COLO668 (cell line): ENCODE data around the gene SCUBE3.
A peak's percentile ranks its signal among the peaks of the same experiment; 100 is the strongest.

Experiments
- DNase-seq: peaks from one replicate; lab custom pipeline; 2025; ENCODE audit not compliant: unreplicated experiment; lab: John Stamatoyannopoulos, UW

SCUBE3 gene

GRCh38 chr6:35181308-35181932 is 32.3 kb upstream of the SCUBE3 start:
- DNase-seq, result no peak

DNA sequence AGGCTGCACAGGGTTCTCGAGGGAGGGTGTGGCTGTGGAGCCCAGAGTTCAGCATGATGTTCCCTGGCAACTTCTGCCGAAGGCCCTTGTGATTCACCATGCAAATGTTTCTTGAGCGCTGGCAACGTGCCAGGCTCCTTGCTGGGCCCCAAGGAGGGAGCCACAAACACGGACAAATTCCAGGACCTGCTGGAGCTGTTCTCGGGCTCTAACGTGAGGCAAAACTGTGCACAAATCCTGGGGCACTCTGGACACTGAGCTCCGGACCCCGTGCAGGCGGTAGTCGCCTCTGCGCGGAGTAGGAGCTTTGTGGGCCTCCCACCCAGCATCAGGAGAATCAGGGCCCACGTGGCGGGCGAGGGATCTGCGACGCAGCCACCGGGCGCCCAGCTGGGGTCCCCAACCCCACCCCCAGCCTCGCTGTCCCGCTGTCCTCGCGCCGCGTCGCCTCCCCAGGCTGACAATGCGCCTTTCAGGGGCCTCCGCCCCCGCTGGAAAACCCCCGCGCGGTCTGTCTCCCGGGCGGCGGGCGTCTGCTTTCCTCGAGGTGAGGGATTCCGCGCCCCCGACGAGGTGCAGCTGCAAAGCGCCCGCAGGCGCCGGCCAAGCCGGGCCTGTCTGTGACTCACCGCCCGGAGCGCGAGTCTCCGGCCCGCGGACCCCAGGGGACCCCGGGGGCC is 31.7 kb upstream of the SCUBE3 start:
- DNase-seq, result peak; percentile 41

DNA sequence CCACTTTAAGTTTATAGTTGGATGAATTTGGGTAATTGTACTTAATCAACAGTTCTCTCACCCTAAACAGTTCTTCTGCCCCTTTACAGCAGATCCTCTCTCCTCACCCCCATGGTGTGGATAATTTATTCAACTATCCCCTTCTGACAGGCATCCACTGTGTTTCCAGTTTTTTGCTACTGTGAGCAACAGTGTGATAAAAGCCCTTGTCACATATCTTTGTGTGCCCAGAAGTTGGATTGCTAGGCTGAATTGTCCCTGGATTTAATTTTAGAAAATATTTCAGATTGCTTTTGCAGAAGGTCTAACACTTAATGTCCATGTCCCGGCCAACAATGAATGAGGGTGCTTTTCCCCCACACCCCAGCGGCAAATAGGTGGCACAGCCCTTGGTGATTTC is 30.5 kb upstream of the SCUBE3 start:
- DNase-seq, result no peak

GRCh38 chr6:35183935-35184334 is 29.8 kb upstream of the SCUBE3 start:
- DNase-seq, result no peak

GRCh38 chr6:35184580-35185301 is 29.0 kb upstream of the SCUBE3 start:
- no peak for DNase-seq

DNA sequence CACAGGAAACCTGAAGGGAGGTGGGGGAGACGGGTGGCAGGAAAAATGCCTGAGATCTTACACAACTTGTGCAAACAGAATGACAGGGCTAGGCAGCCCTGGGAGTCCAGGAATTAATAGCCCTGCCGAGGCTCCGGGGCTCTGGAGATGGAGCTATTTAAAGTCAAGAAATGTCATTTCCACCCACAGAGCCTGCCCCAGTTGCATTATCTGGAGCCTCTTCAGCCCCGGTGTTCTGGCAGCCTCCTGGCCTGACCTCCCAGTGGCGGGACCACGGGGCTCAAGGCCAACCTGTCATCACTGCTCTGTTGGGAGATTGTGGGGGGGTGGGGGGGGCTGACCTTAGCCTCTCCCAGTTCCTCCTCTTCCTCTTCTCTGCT is 28.5 kb upstream of the SCUBE3 start:
- no peak for DNase-seq

DNA sequence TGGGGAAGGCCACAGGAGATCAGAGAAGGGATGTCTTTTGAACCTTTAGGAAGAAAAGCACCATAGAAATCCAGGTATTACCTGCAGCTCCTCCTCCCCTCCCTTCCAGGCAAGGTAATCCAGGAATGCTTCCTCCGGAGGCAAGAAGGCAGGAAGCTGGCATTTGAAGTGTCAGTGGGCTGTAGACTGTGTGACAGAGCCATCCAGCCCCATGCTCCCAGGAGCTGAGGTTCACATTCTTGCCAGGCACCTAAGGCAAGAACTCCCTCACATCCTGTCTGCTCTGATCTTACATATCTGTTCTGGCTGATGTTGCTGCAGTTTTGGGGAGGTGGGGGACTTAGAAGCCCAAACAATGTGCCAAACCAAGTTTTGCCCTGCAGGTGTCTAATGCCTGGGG is 27.8 kb upstream of the SCUBE3 start:
- no peak for DNase-seq

DNA sequence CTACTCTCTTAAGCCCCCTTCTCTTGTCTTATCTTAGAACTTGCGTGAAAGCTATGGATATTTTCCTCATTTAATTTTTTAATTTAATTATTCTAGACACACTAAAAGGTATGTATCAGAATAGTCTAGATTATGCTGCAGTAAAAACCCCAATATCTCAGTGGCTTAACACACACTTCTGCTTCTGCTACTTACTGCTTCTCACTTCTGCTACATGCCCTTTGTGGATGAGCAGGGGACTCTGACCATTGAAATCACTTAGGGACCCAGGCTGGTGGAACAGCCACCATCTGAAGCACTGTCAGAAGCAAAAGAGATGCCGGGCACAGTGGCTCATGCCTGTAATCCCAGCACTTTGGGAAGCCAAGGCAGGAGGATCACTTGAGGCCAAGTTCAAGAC is 27.2 kb upstream of the SCUBE3 start:
- no peak for DNase-seq

DNA sequence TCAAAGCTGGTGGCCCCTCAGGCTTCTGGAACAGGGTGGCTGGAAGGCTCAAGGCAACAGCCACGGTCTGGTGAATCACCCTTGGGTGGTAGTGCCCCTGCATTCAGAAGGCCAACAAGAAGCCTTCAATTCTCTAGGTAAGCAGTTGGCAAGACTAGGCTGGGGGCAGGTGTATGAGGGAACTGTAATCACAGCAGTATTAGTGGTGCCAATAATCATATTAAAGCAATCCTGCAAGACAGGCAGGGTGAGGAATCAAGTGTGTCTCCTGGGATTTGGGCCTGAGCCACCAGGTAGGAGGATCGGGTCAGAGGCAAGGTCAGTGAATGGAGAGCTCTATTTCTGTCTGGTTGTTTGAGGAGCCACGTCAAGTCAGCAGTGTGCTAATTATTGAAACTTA is 24.9 kb upstream of the SCUBE3 start:
- no peak for DNase-seq

- no peak for DNase-seq
Observed at GRCh38 chr6:35190306-35190705, 23.4 kb upstream of the SCUBE3 start.

DNA sequence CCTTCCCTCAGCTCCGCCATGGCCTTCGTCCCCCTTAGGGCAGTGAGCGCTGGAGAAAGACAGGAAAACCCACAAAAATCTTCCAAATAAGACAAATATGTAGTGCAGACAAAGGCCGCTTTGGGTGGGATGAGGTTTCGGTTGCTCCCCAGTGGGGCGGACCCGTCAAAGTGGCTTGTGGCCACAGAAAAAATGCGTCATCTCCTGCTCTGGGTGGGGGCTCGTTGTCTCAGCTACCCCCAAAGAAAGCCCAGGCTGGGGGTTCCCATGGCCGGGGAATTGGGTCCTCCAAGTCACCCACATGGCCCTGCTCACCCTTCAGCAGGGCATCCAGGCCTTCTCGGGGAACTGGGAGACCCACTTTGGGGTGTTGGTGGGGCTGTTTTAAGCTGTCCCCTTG is 21.9 kb upstream of the SCUBE3 start:
- no peak for DNase-seq

GRCh38 chr6:35192301-35192860 is 21.4 kb upstream of the SCUBE3 start:
- no peak for DNase-seq

- no peak for DNase-seq
Observed at GRCh38 chr6:35194390-35194789, 19.4 kb upstream of the SCUBE3 start.

DNA sequence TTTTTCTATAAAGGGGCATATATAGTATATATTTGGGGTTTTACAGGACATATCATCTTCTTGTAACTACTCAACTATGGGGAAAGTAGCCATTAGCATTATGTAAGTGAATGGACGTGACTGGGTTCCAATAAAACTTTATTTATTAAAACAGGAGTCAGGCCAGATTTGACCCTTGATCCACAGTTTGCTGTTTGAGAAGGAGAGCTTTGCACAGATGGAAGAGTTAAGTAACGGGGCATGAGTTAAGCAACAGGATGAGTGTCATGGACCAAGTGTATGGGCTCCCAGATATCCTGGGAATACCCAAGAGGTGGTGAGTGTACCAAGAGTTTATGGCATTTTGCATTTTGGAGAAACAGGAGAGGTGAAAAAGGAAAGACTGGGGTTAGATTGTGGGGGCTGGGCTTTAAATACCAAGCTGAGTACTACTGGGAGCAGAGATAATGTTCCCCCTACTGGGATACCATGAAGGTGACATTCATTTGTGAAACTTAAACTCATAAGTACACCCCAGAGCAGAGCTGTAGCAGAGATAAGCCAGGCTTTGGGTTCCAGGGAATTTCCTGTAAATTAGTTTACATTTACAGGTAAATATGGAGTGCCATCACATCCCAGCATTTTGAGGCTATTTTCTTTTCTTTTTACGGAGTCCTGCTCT is 18.5 kb upstream of the SCUBE3 start:
- DNase-seq, result no peak

- DNase-seq, result no peak
Observed at GRCh38 chr6:35197196-35197595, 16.6 kb upstream of the SCUBE3 start.

DNA sequence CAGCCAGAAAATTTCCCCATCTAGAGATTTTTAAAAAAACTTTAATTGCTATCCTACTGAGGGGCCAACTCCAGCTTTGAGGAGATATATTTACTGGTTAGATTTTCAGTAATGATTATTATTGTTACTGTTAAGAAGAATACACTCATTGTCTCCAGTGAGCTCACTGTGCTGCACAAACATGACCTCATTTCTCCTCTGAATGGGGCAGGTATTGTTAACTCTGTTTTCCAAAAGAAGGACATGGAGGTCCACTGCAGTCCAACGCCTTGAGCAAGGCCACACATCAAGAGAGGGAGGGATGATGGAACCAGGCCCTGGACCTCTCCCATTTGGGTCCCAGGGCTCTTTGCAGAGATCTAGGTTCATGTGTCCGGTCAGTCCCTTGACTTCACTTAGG is 13.9 kb upstream of the SCUBE3 start:
- no peak for DNase-seq

- no peak for DNase-seq
Observed at GRCh38 chr6:35202066-35202546, 11.7 kb upstream of the SCUBE3 start.

DNA sequence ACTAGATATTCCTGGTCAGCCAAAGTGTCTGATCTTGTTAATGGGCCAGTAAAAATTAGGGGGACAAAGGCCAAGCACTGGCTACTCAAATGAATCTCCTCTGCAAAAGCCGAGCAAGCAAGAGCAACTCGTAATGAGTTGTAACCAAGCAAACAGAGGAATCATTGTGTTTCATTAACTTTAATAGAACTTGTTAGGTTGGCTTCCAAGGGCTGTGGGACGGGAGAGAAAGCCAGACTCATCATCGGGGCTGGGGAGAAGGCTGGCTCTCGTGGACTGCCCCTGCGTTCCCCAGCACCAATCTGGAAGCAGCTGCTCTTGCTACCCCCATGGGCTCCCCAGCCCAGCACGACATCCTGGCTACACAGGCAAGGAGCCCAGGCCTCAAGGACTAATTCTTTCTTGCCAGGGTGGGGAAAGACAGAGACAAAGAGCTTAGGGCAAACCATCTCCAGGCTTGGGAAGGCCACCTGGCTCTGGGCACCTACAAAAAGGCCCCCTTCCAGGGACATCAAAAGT is 10.5 kb upstream of the SCUBE3 start:
- DNase-seq, result no peak

- no peak for DNase-seq
Observed at GRCh38 chr6:35203680-35204079, 10.1 kb upstream of the SCUBE3 start.

GRCh38 chr6:35206346-35206745 is 7.4 kb upstream of the SCUBE3 start:
- DNase-seq, result no peak

DNA sequence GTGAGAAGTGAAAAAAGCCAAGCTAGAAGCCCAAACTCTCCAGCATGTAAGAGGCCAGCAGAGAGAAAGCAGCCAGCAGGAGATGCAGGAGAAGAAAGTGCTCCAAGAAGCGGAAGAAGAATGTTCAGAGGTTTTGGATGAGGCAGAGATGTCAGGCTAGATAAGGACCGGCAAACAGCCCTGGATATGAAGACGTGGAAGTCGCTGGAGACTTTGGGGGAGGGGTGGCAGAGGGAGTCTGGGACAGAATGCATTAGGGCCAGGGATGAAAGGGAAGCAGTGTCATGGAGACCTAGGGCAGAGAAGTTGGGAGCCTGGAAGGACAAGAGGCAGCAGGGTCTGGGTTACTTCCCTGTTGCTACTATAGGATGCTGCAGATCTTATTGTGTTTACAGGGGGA is 5.3 kb upstream of the SCUBE3 start:
- DNase-seq, result no peak
